A549 (cell line): Measurements from ENCODE around the gene FOXM1. TPM values are rescaled to one million over a fixed set of nuclear protein-coding genes. Genes with fewer than 3 reads are reported as not detected.
A peak's percentile ranks its signal among the peaks of the same experiment; 100 is the strongest.

ENCODE experiments used
- BHLHE40 ChIP-seq: IDR thresholded peaks from 2 replicates; pipeline ENCODE4 v1.6.1; 2012; ENCODE audit warnings: low read depth, low read length, inconsistent platforms
- CBX8 ChIP-seq: fragments of 200-600 bp; sonication (generic); IDR thresholded peaks from 2 replicates; pipeline ENCODE4 v1.6.1; 2016
- CHD2 ChIP-seq: fragments of 150-350 bp; IDR thresholded peaks from 2 replicates; pipeline ENCODE4 v1.6.1; 2014; ENCODE audit warnings: low read length; ENCODE audit not compliant: partially characterized antibody
- EP300 ChIP-seq, 2 experiments: fragments of >200 bp; sonication (Bioruptor Twin); formaldehyde crosslinking; IDR thresholded peaks; 2 replicates in 1 of 2; 3 replicates in 1 of 2; pipeline ENCODE4 v1.6.1; 2016 to 2017
- FOSB ChIP-seq: fragments of 250-450 bp; sonication (Bioruptor Pico); IDR thresholded peaks from 2 replicates; pipeline ENCODE4 v1.5.0; 2020; ENCODE audit warnings: mild to moderate bottlenecking, moderate library complexity
- FOXS1 ChIP-seq: fragments of 250-450 bp; sonication (Bioruptor Pico); IDR thresholded peaks from 2 replicates; pipeline ENCODE4 v1.5.0; 2020; ENCODE audit warnings: mild to moderate bottlenecking, moderate library complexity
- HEYL ChIP-seq: fragments of 250-450 bp; sonication (Bioruptor Pico); IDR thresholded peaks from 2 replicates; pipeline ENCODE4 v1.8.0; 2021; ENCODE audit warnings: mild to moderate bottlenecking, moderate library complexity
- HOXA7 ChIP-seq: fragments of 250-450 bp; sonication (Bioruptor Pico); IDR thresholded peaks from 2 replicates; pipeline ENCODE4 v1.5.0; 2020; ENCODE audit warnings: mild to moderate bottlenecking, moderate library complexity
- HOXB13 ChIP-seq: fragments of 250-450 bp; sonication (Bioruptor Pico); IDR thresholded peaks from 2 replicates; pipeline ENCODE4 v1.5.0; 2020; ENCODE audit warnings: low read depth, mild to moderate bottlenecking, moderate library complexity
- JUNB ChIP-seq: fragments of >200 bp; sonication (Bioruptor Twin); formaldehyde crosslinking; IDR thresholded peaks from 2 replicates; pipeline ENCODE4 v1.6.1; 2016
- MAFK ChIP-seq: fragments of 450-650 bp; IDR thresholded peaks from 2 replicates; pipeline ENCODE4 v1.6.1; 2014; ENCODE audit not compliant: partially characterized antibody
- MAZ ChIP-seq: fragments of 150-350 bp; IDR thresholded peaks from 2 replicates; pipeline ENCODE4 v1.6.1; 2014; ENCODE audit warnings: antibody characterized with exemption, low read depth, low read length, borderline replicate concordance
- MYC ChIP-seq: IDR thresholded peaks from 2 replicates; pipeline ENCODE4 v1.6.1; 2012; ENCODE audit warnings: mild to moderate bottlenecking, inconsistent platforms, low read length, improper control_type of control experiment, borderline replicate concordance
- NFE2L2 ChIP-seq: fragments of 150-350 bp; conservative IDR thresholded peaks from 2 replicates; pipeline ENCODE4 v1.6.1; 2014; ENCODE audit warnings: low read length
- NPAS2 ChIP-seq: fragments of 250-450 bp; sonication (Bioruptor Pico); IDR thresholded peaks from 2 replicates; pipeline ENCODE4 v1.8.0; 2022; ENCODE audit warnings: mild to moderate bottlenecking, moderate library complexity, borderline replicate concordance
- NR3C1 ChIP-seq: fragments of >200 bp; sonication (Bioruptor Twin); formaldehyde crosslinking; IDR thresholded peaks from 3 replicates; pipeline ENCODE4 v1.6.1; 2017
- PBX3 ChIP-seq: IDR thresholded peaks from 2 replicates; pipeline ENCODE4 v1.6.1; 2012
- RAD21 ChIP-seq, 2 experiments: fragments of >200 bp in 1 of 2; sonication (Bioruptor Twin) in 1 of 2; formaldehyde crosslinking in 1 of 2; IDR thresholded peaks in 1 of 2; conservative IDR thresholded peaks in 1 of 2; 2 replicates in 1 of 2; 3 replicates in 1 of 2; pipeline ENCODE4 v1.6.1; 2012 to 2018; ENCODE audit warnings: inconsistent platforms in 1 of 2
- polyA plus RNA-seq, 4 experiments: library from polyadenylated mRNA; depleted of rRNA in 3 of 4; stranded (reverse); fragments of >200 nt; fragmentation: RNase III in 1 of 4; extraction: RNeasy Plus Mini Kit Qiagen cat#74134 plus additional on column Dnase treatment in 1 of 4; gene quantifications; 2 replicates in 3 of 4; 3 replicates in 1 of 4; pipeline ENCODE4 v1.2.3, GENCODE V29; 2011 to 2017
- TF ChIP-seq, protein P1 (sequence below): fragments of 250-450 bp; sonication (Bioruptor Pico); IDR thresholded peaks from 2 replicates; pipeline ENCODE4 v1.5.0; 2021; ENCODE audit warnings: mild to moderate bottlenecking, moderate library complexity, borderline replicate concordance
- TF ChIP-seq, protein P2 (sequence below): fragments of >200 bp; sonication (Bioruptor Twin); formaldehyde crosslinking; IDR thresholded peaks from 2 replicates; pipeline ENCODE4 v1.6.1; 2016
- TF ChIP-seq, protein P3 (sequence below): fragments of 250-450 bp; sonication (Bioruptor Pico); IDR thresholded peaks from 2 replicates; pipeline ENCODE4 v1.5.0; 2020; ENCODE audit warnings: low read depth, mild to moderate bottlenecking, moderate library complexity
- TF ChIP-seq, protein P4 (sequence below): fragments of 450-650 bp; IDR thresholded peaks from 2 replicates; pipeline ENCODE4 v1.6.1; 2014; ENCODE audit warnings: antibody characterized with exemption
- TF ChIP-seq, protein P5 (sequence below): fragments of >200 bp; sonication (Bioruptor Twin); formaldehyde crosslinking; IDR thresholded peaks from 3 replicates; pipeline ENCODE4 v1.6.1; 2016

FOXM1 gene
- polyA plus RNA-seq, 2 of the 4 experiments (the other 2 are of a cell fraction): 40.3 to 84.0 TPM

GRCh38 chr12:2812290-2813213 lies 64.4 kb downstream of the FOXM1 start, which contains the start of gene ITFG2 (continued):
- TF ChIP-seq CHD2: no peak
- no peak for TF ChIP-seq JUNB
- TF ChIP-seq HOXA7 (CRISPR knock-in tag): no peak
- TF ChIP-seq, protein P1, sequence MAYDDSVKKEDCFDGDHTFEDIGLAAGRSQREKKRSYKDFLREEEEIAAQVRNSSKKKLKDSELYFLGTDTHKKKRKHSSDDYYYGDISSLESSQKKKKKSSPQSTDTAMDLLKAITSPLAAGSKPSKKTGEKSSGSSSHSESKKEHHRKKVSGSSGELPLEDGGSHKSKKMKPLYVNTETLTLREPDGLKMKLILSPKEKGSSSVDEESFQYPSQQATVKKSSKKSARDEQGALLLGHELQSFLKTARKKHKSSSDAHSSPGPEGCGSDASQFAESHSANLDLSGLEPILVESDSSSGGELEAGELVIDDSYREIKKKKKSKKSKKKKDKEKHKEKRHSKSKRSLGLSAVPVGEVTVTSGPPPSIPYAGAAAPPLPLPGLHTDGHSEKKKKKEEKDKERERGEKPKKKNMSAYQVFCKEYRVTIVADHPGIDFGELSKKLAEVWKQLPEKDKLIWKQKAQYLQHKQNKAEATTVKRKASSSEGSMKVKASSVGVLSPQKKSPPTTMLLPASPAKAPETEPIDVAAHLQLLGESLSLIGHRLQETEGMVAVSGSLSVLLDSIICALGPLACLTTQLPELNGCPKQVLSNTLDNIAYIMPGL (CRISPR knock-in tag): no peak
- TF ChIP-seq HOXB13 (CRISPR knock-in tag): no peak
- TF ChIP-seq, protein P2, sequence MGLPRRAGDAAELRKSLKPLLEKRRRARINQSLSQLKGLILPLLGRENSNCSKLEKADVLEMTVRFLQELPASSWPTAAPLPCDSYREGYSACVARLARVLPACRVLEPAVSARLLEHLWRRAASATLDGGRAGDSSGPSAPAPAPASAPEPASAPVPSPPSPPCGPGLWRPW: no peak
- no peak for TF ChIP-seq FOSB
- TF ChIP-seq, protein P3, sequence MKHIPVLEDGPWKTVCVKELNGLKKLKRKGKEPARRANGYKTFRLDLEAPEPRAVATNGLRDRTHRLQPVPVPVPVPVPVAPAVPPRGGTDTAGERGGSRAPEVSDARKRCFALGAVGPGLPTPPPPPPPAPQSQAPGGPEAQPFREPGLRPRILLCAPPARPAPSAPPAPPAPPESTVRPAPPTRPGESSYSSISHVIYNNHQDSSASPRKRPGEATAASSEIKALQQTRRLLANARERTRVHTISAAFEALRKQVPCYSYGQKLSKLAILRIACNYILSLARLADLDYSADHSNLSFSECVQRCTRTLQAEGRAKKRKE (CRISPR knock-in tag): no peak
- TF ChIP-seq, protein P4, sequence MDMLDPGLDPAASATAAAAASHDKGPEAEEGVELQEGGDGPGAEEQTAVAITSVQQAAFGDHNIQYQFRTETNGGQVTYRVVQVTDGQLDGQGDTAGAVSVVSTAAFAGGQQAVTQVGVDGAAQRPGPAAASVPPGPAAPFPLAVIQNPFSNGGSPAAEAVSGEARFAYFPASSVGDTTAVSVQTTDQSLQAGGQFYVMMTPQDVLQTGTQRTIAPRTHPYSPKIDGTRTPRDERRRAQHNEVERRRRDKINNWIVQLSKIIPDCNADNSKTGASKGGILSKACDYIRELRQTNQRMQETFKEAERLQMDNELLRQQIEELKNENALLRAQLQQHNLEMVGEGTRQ: peak; percentile 80
- TF ChIP-seq, protein P5, sequence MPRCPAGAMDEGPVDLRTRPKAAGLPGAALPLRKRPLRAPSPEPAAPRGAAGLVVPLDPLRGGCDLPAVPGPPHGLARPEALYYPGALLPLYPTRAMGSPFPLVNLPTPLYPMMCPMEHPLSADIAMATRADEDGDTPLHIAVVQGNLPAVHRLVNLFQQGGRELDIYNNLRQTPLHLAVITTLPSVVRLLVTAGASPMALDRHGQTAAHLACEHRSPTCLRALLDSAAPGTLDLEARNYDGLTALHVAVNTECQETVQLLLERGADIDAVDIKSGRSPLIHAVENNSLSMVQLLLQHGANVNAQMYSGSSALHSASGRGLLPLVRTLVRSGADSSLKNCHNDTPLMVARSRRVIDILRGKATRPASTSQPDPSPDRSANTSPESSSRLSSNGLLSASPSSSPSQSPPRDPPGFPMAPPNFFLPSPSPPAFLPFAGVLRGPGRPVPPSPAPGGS: peak; percentile 94; the same call in 2 of the 3 replicates
- no peak for TF ChIP-seq NR3C1
- no peak for TF ChIP-seq NFE2L2
- no peak for TF ChIP-seq EP300 (IDR thresholded peaks at IDR 0.05)
- no peak for TF ChIP-seq FOXS1
- no peak for TF ChIP-seq MAZ
- TF ChIP-seq PBX3: peak; percentile 98
- TF ChIP-seq BHLHE40: peak; percentile 93
- no peak for TF ChIP-seq HEYL (CRISPR knock-in tag)
- no peak for TF ChIP-seq MAFK
- no peak for TF ChIP-seq RAD21 (conservative IDR thresholded peaks at IDR 0.05 in 1 of 2, IDR thresholded peaks at IDR 0.05 in 1 of 2)
- TF ChIP-seq MYC: peak; percentile 98
- no peak for TF ChIP-seq CBX8
- TF ChIP-seq NPAS2 (CRISPR knock-in tag): peak; percentile 80
